HG02759 (cell line): ENCODE data around the gene HLA-DRA.

Experiments used
- ATAC-seq: cut with Tn5 transposase; IDR thresholded peaks from one replicate; pipeline ENCODE4 v1.9.1; 2021; ENCODE audit warnings: mild to moderate bottlenecking, moderate library complexity; ENCODE audit not compliant: unreplicated experiment

Gene HLA-DRA

GRCh38 chr6:32473376-32474348, 34.0 kb downstream of the HLA-DRA start:
- peak; percentile 93 for ATAC-seq

- no peak for ATAC-seq
These were observed 35.9 kb downstream of the HLA-DRA start for GRCh38 chr6:32475392-32476206.

GRCh38 chr6:32483968-32484613, 44.4 kb downstream of the HLA-DRA start:
- ATAC-seq: no peak

GRCh38 chr6:32484614-32484998, 44.9 kb downstream of the HLA-DRA start:
- ATAC-seq: no peak

GRCh38 chr6:32488083-32488482, 48.4 kb downstream of the HLA-DRA start:
- ATAC-seq: no peak

- ATAC-seq: no peak
These were observed 52.0 kb downstream of the HLA-DRA start for GRCh38 chr6:32491700-32492099.

- ATAC-seq: no peak
These were observed 52.7 kb downstream of the HLA-DRA start for GRCh38 chr6:32492351-32492750.
